HCT116 (cell line): ENCODE measurements around the gene CIZ1. TPM values are rescaled to one million over a fixed set of nuclear protein-coding genes. Genes with fewer than 3 reads are reported as not detected.

Experiments
- ATAC-seq: fragments of 200-7000 bp; cut with Tn5 transposase; 2 replicates; pipeline ENCODE4 v1.9.1; 2020; ENCODE audit warnings: mild to moderate bottlenecking, moderate library complexity
- BruUV-seq: library from RNA; stranded (reverse); fragments of 400-500 nt; replicated peaks from 2 replicates; lab custom pipeline; 2021; lab: Mats Ljungman, UMichigan
- CTCF ChIA-PET: fragments of 300-600 bp; sonication (Branson Sonifier 250); formaldehyde crosslinking; loops from one replicate; lab custom pipeline; 2021; ENCODE audit warnings: antibody characterized with exemption; lab: Charles Lee
- POLR2A ChIA-PET: fragments of 300-600, 350-600 bp; sonication (Branson Sonifier 250); formaldehyde crosslinking; loops from one replicate; lab custom pipeline; 2021; ENCODE audit warnings: antibody characterized with exemption; lab: Charles Lee
- RAD21 ChIA-PET, 2 experiments: fragments of 300-600 bp; sonication (Branson Sonifier 250); formaldehyde crosslinking; loops; one replicate each; lab custom pipeline; 2023; ENCODE audit warnings: low total read pairs in 2 of 2; ENCODE audit not compliant: uncharacterized antibody in 2 of 2, unreplicated experiment in 2 of 2, low non-redundant PET in 1 of 2; lab: Charles Lee
- DNase-seq: peaks from one replicate; pipeline ENCODE4 v3.0.0-alpha.2; 2010; ENCODE audit warnings: low read depth, low spot score
- H2AFZ ChIP-seq: fragments of 200-600 bp; shearing (Covaris generic), sonication (generic); 2 replicates; pipeline ENCODE4 v1.6.1; 2017; ENCODE audit warnings: low read depth, mixed run types, mixed read lengths, antibody characterized with exemption, low read length; ENCODE audit not compliant: poor library complexity, severe bottlenecking
- H3K27ac ChIP-seq: 2 replicates; pipeline ENCODE4 v1.5.1; 2012; ENCODE audit warnings: low read depth, low read length
- H3K27me3 ChIP-seq: fragments of 200-600 bp; sonication (generic); 2 replicates; pipeline ENCODE4 v1.6.1; 2016; ENCODE audit warnings: mixed run types, low read length, mixed read lengths; ENCODE audit not compliant: insufficient read depth
- H3K36me3 ChIP-seq, 2 experiments: fragments of 200-500 bp in 1 of 2; fragments of 200-600 bp in 1 of 2; sonication (Bioruptor generic) in 1 of 2; sonication (generic) in 1 of 2; 2 replicates each; pipeline versions ENCODE4 v1.5.1 to v1.6.1; 2014 to 2016; ENCODE audit warnings: low read length in 2 of 2, inconsistent platforms in 1 of 2, mixed read lengths in 1 of 2, mixed run types in 1 of 2; ENCODE audit not compliant: insufficient read depth in 2 of 2, control insufficient read depth in 1 of 2
- H3K4me1 ChIP-seq, 2 experiments: fragments of 200-600 bp in 1 of 2; sonication (generic) in 1 of 2; 2 replicates each; pipeline versions ENCODE4 v1.5.1 to v1.6.1; 2012 to 2017; ENCODE audit warnings: low read length in 2 of 2, inconsistent platforms in 1 of 2, mild to moderate bottlenecking in 1 of 2, mixed read lengths in 1 of 2, mixed run types in 1 of 2, moderate library complexity in 1 of 2; ENCODE audit not compliant: insufficient read depth in 2 of 2, control insufficient read depth in 1 of 2
- H3K4me2 ChIP-seq: fragments of 200-600 bp; sonication (generic); 2 replicates; pipeline ENCODE4 v1.6.1; 2017; ENCODE audit warnings: mixed run types, low read length, mixed read lengths
- H3K4me3 ChIP-seq, 2 experiments: fragments of 200-600 bp in 1 of 2; sonication (generic) in 1 of 2; replicated peaks in 1 of 2; 2 replicates each; pipeline ENCODE4 v1.5.1; 2011 to 2016; ENCODE audit warnings: low read length in 2 of 2, control low read depth in 1 of 2, low read depth in 1 of 2, mild to moderate bottlenecking in 1 of 2, mixed read lengths in 1 of 2, mixed run types in 1 of 2
- H3K79me2 ChIP-seq: fragments of 200-600 bp; sonication (generic); 2 replicates; pipeline ENCODE4 v1.6.1; 2017; ENCODE audit warnings: mild to moderate bottlenecking, mixed run types, low read length, moderate library complexity, mixed read lengths; ENCODE audit not compliant: insufficient read depth
- H3K9ac ChIP-seq: fragments of 200-600 bp; sonication (generic); 2 replicates; pipeline ENCODE4 v1.6.1; 2016; ENCODE audit warnings: low read length, mixed read lengths
- H3K9me2 ChIP-seq: fragments of 200-600 bp; sonication (generic), shearing (Covaris generic); 2 replicates; pipeline ENCODE4 v1.6.1; 2017; ENCODE audit warnings: mixed run types, mild to moderate bottlenecking, moderate library complexity; ENCODE audit not compliant: insufficient read depth
- H3K9me3 ChIP-seq, 2 experiments: fragments of 200-500 bp in 1 of 2; fragments of 200-600 bp in 1 of 2; sonication (Bioruptor generic) in 1 of 2; sonication (generic) in 1 of 2; 2 replicates each; pipeline ENCODE4 v1.6.1; 2014 to 2017; ENCODE audit warnings: low read length in 2 of 2, mixed read lengths in 2 of 2, inconsistent platforms in 1 of 2, low read depth in 1 of 2, mild to moderate bottlenecking in 1 of 2, mixed run types in 1 of 2, moderate library complexity in 1 of 2; ENCODE audit not compliant: control insufficient read depth in 1 of 2, insufficient read depth in 1 of 2
- H4K20me1 ChIP-seq: fragments of 200-600 bp; sonication (generic), shearing (Covaris generic); 2 replicates; pipeline ENCODE4 v1.6.1; 2017; ENCODE audit warnings: mixed run types, mild to moderate bottlenecking, moderate library complexity; ENCODE audit not compliant: insufficient read depth
- ATF3 ChIP-seq: IDR thresholded peaks from 2 replicates; pipeline ENCODE4 v1.6.1; 2012
- CTCF ChIP-seq, 3 experiments: fragments of 200-600 bp in 1 of 3; sonication (generic) in 1 of 3; IDR thresholded peaks in 2 of 3; conservative IDR thresholded peaks in 1 of 3; 2 replicates each; pipeline ENCODE4 v1.5.1; 2012 to 2017; ENCODE audit warnings: low read depth in 2 of 3, low read length in 2 of 3, antibody characterized with exemption in 1 of 3, borderline replicate concordance in 1 of 3, control low read depth in 1 of 3, mild to moderate bottlenecking in 1 of 3, mixed read lengths in 1 of 3, mixed run types in 1 of 3, moderate library complexity in 1 of 3; ENCODE audit not compliant: insufficient read depth in 1 of 3
- FOSL1 ChIP-seq: IDR thresholded peaks from 2 replicates; pipeline ENCODE4 v1.6.1; 2012; ENCODE audit warnings: low read depth
- MAX ChIP-seq: IDR thresholded peaks from 2 replicates; pipeline ENCODE4 v1.6.1; 2012
- POLR2AphosphoS5 ChIP-seq: IDR thresholded peaks from 2 replicates; pipeline ENCODE4 v1.6.1; 2011; ENCODE audit warnings: mild to moderate bottlenecking, low read depth, low read length, moderate library complexity
- RAD21 ChIP-seq: IDR thresholded peaks from 2 replicates; pipeline ENCODE4 v1.6.1; 2012; ENCODE audit warnings: low read depth, mild to moderate bottlenecking
- YY1 ChIP-seq: IDR thresholded peaks from 2 replicates; pipeline ENCODE4 v1.6.1; 2011; ENCODE audit warnings: low read length, low read depth, moderate library complexity, mild to moderate bottlenecking; ENCODE audit not compliant: insufficient replicate concordance; ENCODE audit errors: extremely low read depth
- ZNF274 ChIP-seq: fragments of 200-500 bp; sonication (Bioruptor generic); IDR thresholded peaks from 2 replicates; pipeline ENCODE4 v1.6.1; 2014; ENCODE audit warnings: mild to moderate bottlenecking, low read depth, low read length, inconsistent platforms
- intact Hi-C: fragments of 100-400 bp; cut with micrococcal nuclease; formaldehyde crosslinking; loops from 2 replicates; pipeline ENCODE4 v1.10.0; 2022
- total RNA-seq: library from RNA; stranded (reverse); gene quantifications from one replicate; pipeline ENCODE4 v1.2.1, GENCODE V29; 2021; ENCODE audit not compliant: unreplicated experiment

Gene CIZ1
- total RNA-seq, 1 experiment from 2014 or later = 144 TPM

- ChIA-PET CTCF (no interaction called here), RAD21 (no interaction called here)
- no peak for TF ChIP-seq YY1
- TF ChIP-seq ATF3 = no peak
- no peak for TF ChIP-seq CTCF (IDR thresholded peaks at IDR 0.05 in 2 of 3, conservative IDR thresholded peaks at IDR 0.05 in 1 of 3; ENCODE audit: borderline replicate concordance in 1 of 3, insufficient read depth in 1 of 3, low read depth in 2 of 3, low read length in 2 of 3)
- TF ChIP-seq FOSL1 = no peak
- TF ChIP-seq POLR2AphosphoS5 = no peak
- TF ChIP-seq ZNF274 = no peak
- no peak for TF ChIP-seq RAD21
- TF ChIP-seq MAX = no peak
- TF ChIP-seq, all 23 proteins: peak for 0
Observed at GRCh38 chr9:128175726-128176125, 15.6 kb downstream of the CIZ1 start.

More at GRCh38 chr9:128175726-128176125, 15.6 kb downstream of the CIZ1 start:
- no peaks in the 10 kb centered on the region for H3K9me2 ChIP-seq
- no peaks in the 10 kb centered on the region for H3K27me3 ChIP-seq
- no peak for ATAC-seq
- DNase-seq = no peak
- H4K20me1 ChIP-seq = no peaks in the 10 kb centered on the region
- no peak overlapping the region for H3K27ac ChIP-seq
- peaks cover 24 to 36% of the 10 kb centered on the region in 2 experiments for H3K36me3 ChIP-seq
- H3K9ac ChIP-seq = no peak overlapping the region
- intact Hi-C loops = no loop called here
- H3K9me3 ChIP-seq = no peaks in the 10 kb centered on the region; a peak in 1 of 4 replicates
- POLR2A ChIA-PET = no interaction called here
- BruUV-seq = no TSS peak
- no peak overlapping the region for H3K4me3 ChIP-seq
- no peaks in the 10 kb centered on the region for H3K4me1 ChIP-seq
- H3K4me2 ChIP-seq = no peak overlapping the region
- no peaks in the 10 kb centered on the region for H3K79me2 ChIP-seq
- H2AFZ ChIP-seq = no peak overlapping the region
